ENCODE data around the gene PACSIN1.
A peak's percentile ranks its signal among the peaks of the same experiment; 100 is the strongest.

The PACSIN1 gene

GRCh38 chr6:34465531-34466241 is at the start of gene PACSIN1:
TSS of gene PACSIN1 (plus strand) at chr6:34466076. CDS start at chr6:34526306, 60,230 bp downstream.
- DNase-seq = no peak

- no peak for DNase-seq
These were observed 49.0 kb upstream of the PACSIN1 start for GRCh38 chr6:34416877-34417371.

- no peak for DNase-seq
These were observed 47.5 kb upstream of the PACSIN1 start for GRCh38 chr6:34418367-34418766.

GRCh38 chr6:34423254-34423653 is 42.6 kb upstream of the PACSIN1 start:
- DNase-seq = no peak

- no peak for DNase-seq
These were observed 41.4 kb upstream of the PACSIN1 start for GRCh38 chr6:34424200-34425131.

- no peak for DNase-seq
These were observed 40.8 kb upstream of the PACSIN1 start for GRCh38 chr6:34425132-34425497.

GRCh38 chr6:34425498-34426410 is 40.1 kb upstream of the PACSIN1 start, which contains the start of gene RPS10:
TSS of gene RPS10 (minus strand) at chr6:34426069. CDS start at chr6:34425221, 848 bp downstream.
- peak; percentile 86 to 96 for DNase-seq

- no peak for DNase-seq
These were observed 30.0 kb upstream of the PACSIN1 start for GRCh38 chr6:34435916-34436315.

- DNase-seq = no peak
These were observed 28.9 kb upstream of the PACSIN1 start for GRCh38 chr6:34436803-34437643.

- DNase-seq = no peak
These were observed 28.3 kb upstream of the PACSIN1 start for GRCh38 chr6:34437644-34437970.

- DNase-seq = no peak
These were observed 27.2 kb upstream of the PACSIN1 start for GRCh38 chr6:34438705-34439104.

- no peak for DNase-seq
These were observed 26.4 kb upstream of the PACSIN1 start for GRCh38 chr6:34439442-34439841.

GRCh38 chr6:34441526-34441925 is 24.4 kb upstream of the PACSIN1 start:
- no peak for DNase-seq

- no peak for DNase-seq
These were observed 20.5 kb upstream of the PACSIN1 start for GRCh38 chr6:34445313-34445860.

- DNase-seq = peak in 1 of 2 donors; percentile 13
These were observed 18.5 kb upstream of the PACSIN1 start for GRCh38 chr6:34447386-34447785.

- DNase-seq = peak; percentile 68 to 88
These were observed 18.0 kb upstream of the PACSIN1 start for GRCh38 chr6:34447910-34448309.

- DNase-seq = no peak
These were observed 14.7 kb upstream of the PACSIN1 start for GRCh38 chr6:34451192-34451591.

- no peak for DNase-seq
These were observed 10.0 kb upstream of the PACSIN1 start for GRCh38 chr6:34455831-34456230.

- peak; percentile 20 to 45 for DNase-seq
These were observed 8.5 kb upstream of the PACSIN1 start for GRCh38 chr6:34457382-34457741.

GRCh38 chr6:34457742-34458735 is 7.8 kb upstream of the PACSIN1 start:
- peak in 1 of 2 donors; percentile 14 for DNase-seq

Measured in inflammatory macrophage treated with lipopolysaccharide for 1 hour (primary cell).